GM21367 (cell line): Measurements from ENCODE around the gene SH2D1A.
A peak's percentile ranks its signal among the peaks of the same experiment; 100 is the strongest.
"Not testable (repeated sequence)": the region's sequence is repeated elsewhere in the genome, so short reads cannot be mapped to it uniquely, and the experiment has no call there.

ENCODE experiments used
- ATAC-seq: cut with Tn5 transposase; IDR thresholded peaks from one replicate; pipeline ENCODE4 v1.9.1; 2021; ENCODE audit not compliant: unreplicated experiment

Gene SH2D1A

DNA sequence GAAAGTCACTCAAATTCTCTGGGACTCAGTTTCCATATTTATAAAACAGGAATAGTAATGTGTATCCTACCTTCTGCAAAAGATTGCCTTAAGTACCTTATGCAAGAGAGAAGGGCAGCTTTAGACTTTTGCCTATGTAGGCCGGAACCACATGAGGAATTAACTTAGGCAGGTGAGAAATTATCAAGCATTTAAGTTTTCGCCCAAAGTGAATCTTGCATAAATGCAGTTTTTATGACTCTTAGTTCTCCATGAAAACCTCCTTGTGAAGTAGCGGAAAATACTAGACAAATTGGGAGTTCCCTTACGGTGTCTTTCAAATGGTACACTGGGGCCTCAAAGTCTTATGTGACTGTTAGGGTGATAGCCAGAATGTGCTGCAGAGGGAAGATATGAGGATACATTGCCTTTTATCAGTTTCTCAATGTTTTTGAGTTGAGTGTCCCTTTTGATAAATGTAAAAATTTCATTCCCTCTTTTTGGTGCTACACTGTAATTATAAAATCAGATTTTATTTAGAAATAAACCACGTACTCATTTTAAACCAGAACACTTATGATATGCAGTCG is 2.6 kb downstream of the SH2D1A start:
- no peak for ATAC-seq

DNA sequence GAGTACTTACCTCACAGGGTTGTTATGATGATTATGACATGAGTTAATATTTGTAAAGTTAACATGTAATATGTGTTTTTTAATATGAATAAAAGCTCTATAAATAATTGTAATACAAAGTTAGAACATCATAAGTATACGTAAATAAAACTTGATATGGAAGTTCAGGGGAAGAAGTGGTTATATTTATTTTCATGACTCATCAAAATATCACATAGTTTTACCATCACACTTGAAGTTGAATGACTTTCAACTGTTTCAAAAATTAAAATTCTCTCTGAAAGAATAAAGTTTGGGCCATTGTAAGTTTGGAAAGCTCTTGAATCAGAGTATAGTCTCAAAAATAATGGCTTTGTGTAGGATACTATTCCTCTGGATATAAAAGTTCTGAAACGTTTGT is 8.3 kb downstream of the SH2D1A start:
- no peak for ATAC-seq

DNA sequence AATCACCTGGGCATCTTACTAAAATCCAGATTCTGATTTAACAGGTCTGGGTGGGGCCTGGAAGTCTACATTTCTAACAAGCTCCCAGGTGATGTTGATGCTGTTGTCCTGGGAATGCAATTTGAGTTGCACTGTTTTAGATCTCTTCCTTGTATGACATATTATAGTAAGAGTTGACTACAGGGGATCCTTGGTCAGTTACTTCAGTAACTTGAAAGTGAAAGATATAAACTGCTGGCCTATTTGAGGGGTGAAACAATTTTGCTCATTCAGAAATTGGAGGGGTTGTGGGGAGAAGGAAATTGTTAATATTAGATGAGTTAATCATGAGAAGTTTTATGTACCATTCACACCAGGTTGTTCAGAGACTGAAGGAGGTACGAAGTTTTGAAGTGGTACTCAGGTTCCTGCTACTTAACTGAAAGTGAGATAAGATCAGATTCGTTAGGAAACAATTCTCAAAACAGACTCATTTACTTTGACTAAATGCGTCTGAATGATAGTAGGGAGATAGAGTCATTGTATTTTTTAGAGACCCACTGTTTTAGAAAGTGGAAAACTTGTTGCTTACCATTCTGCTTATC is 12.5 kb downstream of the SH2D1A start:
- ATAC-seq: peak; percentile 58

DNA sequence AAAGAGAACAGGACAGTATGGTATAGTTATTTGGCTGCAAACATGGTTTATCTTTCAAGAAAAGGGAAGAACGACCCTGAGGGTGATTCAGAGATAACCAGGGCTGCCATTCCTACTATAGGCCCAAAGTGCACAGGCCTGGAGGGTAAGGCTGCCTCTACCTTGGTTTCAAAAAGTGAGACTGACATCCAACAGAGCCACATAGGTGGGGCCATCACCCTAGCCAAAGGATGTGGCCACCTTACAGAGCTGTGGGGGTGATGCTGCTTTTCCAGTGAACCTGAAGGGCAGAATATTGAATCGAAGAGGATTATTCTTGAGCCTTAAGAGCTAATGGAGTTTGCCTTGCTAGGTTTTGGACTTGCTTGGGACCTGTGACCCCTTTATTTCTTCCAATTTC is 15.7 kb downstream of the SH2D1A start:
- ATAC-seq: no peak

DNA sequence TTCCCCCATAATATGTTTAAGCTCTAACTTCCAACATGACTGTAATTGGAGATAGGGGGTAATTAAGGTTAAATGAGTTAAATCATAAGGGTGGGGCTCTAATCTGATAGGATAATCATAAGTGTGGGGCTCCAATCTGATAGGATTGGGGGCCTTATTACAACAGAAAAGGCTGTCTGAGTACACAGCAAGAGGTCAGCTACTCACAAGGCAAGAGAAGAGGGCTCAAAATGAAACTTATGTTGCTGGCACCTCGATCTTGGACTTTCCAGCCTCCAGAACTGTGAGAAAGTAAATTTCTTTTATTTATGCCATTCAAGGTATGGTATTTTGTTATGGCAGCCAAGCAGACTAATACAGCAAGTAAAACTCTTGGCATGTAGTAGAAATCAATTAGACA is 16.4 kb downstream of the SH2D1A start:
- no peak for ATAC-seq

DNA sequence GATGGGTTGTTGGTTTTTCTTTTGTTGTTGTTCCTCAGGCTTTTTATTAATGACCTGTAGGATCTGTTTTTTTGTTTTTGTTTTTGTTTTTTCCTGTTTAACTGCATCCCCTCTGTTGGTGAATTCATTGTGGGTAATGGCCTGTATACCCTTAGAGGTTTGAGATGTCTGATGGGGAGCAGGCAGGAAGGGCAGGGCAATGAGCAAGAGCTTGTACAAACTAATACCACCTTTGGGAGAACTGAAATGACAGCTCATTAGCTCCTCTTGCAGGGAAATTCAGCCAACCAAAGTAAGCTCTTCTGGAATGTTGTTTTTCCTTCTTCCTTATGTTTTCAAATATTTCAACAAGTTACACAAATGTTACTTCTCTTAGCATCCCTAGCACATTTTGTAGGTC is 23.4 kb downstream of the SH2D1A start:
- ATAC-seq: no peak

DNA sequence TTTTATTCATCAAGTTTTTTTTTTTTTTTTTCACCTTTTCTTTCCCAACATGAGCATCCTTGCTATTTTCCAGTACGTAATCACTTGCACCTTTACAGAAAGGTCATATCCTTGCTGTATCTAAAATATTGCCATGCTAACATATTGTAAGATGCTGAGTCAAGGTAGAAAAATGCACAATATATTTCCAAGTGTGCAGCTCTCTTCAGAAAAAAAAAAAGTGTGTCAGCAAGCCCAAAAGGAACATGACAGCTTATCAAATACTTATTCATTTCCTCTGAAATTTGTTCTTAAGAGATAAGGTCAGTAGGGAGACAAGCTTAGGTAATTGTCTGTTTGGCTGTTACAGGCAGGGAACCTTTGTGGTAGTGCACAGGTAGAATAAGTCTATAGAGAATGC is 27.0 kb downstream of the SH2D1A start:
- no peak for ATAC-seq

DNA sequence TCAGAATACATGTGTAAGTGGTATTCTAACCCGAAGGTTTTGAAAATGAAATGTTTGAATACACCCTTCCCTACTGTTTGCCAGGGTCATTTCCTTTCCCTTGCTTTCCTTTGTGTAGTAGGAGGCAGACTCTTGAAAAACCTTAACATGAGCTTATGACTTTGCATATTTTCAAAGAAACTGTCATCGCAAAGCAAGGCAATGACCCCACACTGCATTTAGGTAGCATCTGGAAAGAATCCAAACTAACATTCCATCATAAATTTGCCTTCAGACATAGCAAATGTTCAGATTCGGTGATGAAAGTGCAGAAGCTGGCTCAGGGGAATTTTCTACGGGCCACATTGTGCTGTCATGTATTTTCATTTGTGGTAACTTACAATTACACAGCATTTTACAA is 32.3 kb downstream of the SH2D1A start:
- no peak for ATAC-seq

DNA sequence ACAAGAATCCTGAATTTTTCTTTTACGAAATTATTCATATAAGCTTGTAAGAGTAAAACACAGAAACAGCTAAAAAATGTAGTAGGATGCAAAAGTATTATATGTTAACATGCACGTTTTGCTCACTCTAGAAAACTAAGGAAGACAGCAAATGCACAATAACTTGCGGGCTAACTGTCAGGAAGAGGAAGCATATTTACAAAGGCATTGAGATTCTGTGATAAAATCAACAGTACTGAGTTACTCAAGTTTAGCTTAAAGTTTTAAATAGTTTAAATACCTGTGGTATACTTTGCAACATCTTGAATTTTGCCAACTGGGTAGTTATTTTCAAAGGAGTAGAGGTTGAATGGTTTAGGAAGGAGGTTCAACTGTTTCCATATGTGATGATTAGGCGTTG is 37.0 kb downstream of the SH2D1A start:
- ATAC-seq: no peak

DNA sequence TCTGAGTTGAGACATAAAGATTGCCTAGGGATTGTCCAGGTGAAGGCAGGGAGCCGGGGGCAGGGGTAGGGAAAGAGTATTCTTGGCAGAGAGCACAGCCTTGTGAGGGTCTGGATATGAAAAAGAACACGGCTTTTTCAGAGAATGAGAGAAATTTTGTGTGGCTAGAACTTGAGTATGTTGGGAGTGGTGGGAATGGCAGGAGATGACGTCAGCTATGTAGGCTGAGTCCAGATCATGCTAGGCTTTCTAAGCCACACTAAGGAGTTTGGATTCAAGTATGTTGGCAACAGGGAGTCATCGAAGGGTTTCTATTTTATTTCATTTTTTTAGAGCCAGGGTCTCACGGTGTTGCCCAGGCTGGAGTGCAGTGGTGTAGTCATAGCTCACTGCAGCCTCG is 40.0 kb downstream of the SH2D1A start:
- ATAC-seq: no peak

DNA sequence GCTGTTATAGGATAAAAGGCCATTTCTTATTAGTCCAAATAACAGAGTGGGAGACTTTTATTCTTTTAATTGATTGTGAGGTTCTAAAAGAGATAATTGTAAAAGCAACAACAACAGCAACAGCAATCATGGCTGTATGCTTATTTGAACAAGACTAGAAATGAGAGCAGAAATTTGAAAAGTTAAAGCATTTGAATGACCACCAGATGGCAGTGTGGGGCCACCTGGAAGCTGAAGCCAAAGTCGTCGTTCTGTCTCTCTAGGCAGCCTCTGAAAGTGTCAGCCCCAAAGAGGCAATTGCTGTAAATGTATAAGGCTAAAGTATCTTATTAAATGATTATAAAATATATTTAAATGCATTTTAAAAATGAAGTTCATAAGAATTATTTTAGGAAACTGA is 42.2 kb downstream of the SH2D1A start:
- ATAC-seq: no peak

DNA sequence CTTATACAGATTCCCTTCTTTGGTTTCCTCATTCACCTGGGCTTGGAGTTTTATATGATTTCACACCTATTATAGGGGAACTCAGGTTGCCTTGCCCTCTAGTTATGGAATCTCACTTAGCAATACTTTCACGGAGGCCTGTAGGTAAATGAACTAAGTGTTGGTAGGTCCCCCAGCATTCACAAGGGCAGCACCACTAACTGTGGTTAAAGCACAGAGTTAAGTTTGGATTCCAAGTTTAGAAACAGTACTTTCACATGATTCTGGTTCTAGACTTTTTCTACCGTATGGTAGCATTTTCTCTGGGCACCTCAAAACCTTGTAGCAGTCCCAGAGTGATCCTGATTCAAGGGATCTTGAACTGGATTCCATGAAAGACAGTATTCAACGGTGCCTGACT is 46.4 kb downstream of the SH2D1A start:
- no peak for ATAC-seq

DNA sequence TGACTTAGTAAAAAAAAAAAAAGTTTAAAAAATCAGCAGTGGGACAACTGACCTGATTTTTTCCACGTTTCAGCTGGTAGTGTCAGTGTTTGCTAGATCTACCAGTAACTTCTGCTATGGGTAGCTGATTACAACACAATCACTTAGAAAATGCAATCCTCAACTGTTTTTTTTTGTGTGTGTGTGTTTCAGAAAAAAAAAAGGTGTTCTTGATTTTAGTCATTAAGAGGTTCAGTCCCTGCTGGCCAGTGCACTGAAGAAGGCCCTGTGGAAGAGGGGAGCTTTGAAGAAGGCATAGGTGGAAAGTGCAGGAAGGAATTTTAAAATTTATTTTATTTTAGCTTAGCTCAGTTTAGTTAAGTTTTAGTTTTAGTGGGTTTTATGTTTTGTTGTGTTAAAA is 46.9 kb downstream of the SH2D1A start:
- no peak for ATAC-seq

DNA sequence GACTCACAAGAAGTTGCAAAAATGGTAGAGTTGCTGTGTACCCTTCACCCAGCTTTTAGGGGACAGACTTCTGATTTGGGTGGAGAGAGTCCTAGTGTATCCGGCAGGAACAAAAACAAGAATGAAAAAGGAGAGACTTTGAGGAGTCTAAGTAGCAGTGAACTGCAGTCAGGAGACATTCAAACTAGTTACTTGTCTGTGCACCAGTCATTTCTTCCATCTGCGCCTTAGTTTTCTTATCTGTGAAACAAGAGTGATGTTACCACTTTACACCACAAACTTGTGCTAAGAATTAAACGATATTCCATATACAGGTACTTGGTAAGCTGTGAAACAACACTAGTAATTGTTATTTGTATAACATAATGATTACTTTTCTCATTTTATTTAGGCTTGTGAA is 47.3 kb downstream of the SH2D1A start:
- no peak for ATAC-seq

DNA sequence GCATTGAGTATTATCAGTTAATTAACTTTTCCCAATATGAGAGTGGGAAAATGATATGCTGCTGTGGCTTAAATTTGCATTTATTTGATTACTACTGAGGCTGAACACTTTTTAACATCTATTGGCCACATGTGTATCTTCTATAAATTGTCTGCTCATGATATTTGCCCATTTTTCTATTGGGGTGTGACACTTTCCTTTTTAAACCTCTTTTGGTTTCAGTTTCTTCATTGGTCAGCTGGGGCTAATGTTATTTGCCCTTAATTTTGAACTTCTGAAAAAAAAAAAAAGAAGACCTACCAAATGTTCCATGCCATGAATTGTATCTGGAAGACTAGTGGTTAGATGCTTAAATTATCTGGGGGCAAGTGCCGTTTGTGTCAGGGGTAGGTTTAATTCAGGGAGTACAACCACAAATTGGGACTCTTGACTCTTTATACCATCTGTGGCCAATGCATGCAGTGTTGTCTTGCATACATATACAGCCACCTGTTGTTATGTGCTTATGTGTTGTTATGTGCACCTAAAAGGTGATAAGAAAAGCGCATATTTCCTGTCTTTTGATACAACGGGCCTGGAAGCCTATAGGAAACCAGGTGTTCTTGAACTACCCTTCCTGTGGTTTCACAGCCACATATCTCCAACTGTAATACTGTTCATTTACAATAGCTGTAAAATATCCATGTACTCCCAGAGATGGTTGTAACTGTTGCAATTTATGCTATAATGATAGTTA is 49.0 kb downstream of the SH2D1A start:
- ATAC-seq: no peak

DNA sequence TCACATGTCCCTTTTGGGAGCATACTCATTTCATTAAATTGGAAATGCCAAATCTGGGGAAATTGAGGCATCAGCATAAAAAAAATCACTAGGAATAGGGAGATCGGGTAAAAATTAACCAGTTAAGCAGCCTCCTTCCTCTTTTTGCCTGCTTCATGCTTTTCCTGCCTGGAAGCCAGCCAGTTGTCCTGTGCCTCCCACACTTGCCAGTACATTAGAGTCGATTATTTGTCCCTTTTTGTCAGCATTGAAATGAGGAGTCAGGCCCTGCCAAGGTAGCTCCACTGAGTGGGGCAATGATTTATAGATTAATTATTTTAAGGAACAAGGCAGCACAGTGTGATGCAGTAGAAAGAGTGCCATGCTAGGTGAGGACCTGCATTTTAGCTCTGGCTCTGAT is 55.3 kb downstream of the SH2D1A start:
- no peak for ATAC-seq

DNA sequence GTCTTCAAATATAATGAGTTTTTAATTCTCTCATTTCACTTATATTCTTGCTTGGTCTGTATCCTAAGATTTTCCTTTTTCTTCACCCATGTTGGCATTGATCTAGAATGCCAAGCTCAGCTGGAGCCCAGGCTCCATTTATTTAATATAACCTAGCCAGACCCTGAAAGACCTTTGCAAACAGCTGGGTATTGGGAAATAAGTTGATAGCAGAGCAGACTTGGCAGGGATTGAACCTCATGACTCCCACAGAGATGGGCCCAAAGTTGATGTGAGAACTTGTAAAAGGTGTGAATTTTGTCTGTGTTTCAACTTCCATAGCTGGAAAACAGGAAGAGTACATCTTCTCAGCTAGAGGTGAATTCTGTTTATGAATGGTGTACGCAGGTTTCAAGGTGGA is 59.5 kb downstream of the SH2D1A start:
- ATAC-seq: no peak

DNA sequence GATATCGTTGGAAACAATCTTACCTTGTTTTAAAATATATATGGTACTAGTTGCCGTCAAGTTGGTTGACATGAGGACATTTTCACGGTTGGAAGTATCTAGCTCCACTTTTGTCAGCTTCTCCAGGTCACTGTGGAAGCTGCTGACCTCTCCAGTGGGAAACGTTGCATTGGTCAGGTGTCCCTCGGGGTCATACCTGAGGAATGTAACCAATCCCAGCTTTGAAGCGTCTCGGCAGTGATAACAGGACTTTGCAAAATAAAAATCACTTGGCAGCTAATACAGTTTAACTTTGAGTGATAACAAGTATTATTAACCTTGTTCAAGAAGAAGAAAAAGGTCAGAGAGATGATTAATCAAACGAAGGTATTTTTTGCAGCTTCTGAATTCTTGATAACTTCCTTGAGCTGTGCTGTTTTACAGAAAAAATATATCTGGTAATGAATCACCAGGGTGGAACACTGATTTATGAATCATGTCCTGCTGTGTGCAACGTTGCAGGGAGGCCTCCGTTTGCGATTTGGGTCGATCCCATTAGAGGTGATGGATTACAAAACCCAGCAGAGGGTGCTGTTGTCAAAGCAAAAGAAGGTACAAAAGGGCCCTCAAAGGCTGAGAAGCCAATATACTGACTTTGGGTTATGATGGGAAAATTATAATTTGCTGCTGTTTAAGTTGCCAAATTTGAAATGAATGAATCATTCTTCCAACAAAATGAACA is 60.1 kb downstream of the SH2D1A start:
- no peak for ATAC-seq

DNA sequence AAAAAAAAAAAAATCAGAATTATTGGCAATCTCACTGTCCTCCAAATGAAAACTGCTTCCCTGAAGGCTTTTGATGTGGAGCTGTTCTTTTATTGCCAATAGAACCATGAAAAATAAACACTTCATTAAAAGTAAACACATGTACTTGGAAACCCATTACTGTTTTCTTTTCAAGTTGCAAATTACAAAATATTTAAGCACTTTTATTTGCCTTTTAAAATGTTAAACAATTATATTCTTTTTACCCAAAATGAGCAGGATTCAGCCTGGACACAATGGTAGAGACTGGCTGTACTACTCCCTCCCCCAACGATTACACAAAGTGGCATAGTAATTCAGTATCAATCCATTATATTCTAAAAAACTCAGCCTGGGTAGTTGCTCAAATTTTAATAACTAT is 60.9 kb downstream of the SH2D1A start:
- ATAC-seq: no peak

DNA sequence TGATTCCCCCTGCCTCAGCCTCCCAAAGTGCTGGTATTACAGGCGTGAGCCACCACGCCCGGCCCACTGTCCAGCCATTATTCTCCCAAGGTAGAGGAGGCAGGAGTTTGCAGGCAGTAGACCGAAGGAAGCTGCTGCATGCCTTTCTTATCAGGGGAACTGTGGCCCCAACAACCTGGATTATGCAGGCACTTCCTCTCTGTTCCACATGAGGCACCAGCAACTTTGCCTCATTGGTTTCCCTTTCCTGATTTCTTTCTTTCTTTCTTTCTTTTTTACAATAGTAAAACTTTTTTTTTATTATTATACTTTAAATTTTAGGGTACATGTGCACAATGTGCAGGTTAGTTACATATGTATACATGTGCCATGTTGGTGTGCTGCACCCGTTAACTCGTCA is 62.0 kb downstream of the SH2D1A start:
- ATAC-seq: not testable (repeated sequence)

DNA sequence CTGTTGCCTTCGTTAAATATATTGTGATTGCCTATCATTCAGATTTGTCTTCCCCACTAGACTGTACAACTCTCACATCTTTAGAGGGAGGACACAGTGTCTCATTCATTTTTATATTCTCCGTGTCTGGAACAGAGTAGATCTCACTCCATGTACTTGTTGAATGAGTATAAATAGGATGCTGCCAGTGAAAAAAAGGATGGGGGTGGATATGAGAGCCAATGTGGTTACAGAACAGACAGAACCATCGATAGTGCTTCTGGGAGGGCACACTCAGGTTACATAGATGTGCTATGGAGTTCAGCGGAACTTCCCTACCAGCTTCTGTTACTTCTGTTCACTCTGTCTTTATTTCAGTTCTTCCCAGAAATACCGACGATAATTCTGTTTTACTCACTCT is 66.9 kb downstream of the SH2D1A start:
- no peak for ATAC-seq

DNA sequence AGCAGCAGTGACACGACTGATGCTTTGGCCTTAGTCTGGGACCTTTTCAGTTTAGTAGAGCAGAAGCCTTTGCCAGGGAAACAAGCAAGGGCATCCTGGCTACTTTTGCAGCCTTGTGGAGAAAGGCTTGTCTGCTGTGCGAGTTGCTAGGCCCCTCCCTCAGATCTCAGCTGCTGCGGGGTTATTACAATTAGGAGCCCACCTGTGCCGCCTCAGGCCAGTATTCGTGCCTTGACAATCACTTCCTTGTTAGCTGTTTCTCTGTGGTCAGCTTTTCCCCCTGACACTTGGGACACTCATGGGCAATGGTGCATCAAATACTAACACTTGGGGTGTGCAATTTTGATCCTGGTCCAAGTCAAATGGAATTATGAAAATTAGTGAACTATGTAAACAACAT is 67.9 kb downstream of the SH2D1A start:
- no peak for ATAC-seq
